Measurements from ENCODE around the gene MZF1. TPM values are rescaled to one million over a fixed set of nuclear protein-coding genes. Genes with fewer than 3 reads are reported as not detected.

The MZF1 gene
- total and polyA plus RNA-seq, 9 of the 15 experiments (the other 6 are each of a cell fraction or from before 2014, with no cell fraction given): 0.31 to 29.3 (median 11.5) TPM

- peak; percentile 87 for TF ChIP-seq THAP12 (CRISPR knock-in tag; IDR thresholded peaks at IDR 0.05)
- peak; percentile 92 for TF ChIP-seq POLR2A (conservative IDR thresholded peaks at IDR 0.05)
- 0 out of 4 replicates have a peak, but pooled peaks of 1 of the 2 experiments have one; percentile 44 for TF ChIP-seq ZNF639 (CRISPR knock-in tag; conservative IDR thresholded peaks at IDR 0.05 in 1 of 2, IDR thresholded peaks at IDR 0.05 in 1 of 2)
- 0 out of 2 replicates have a peak, but pooled peaks have one; percentile 44 for TF ChIP-seq MTA1 (IDR thresholded peaks at IDR 0.05; ENCODE audit: borderline replicate concordance)
- TF ChIP-seq, protein P1, sequence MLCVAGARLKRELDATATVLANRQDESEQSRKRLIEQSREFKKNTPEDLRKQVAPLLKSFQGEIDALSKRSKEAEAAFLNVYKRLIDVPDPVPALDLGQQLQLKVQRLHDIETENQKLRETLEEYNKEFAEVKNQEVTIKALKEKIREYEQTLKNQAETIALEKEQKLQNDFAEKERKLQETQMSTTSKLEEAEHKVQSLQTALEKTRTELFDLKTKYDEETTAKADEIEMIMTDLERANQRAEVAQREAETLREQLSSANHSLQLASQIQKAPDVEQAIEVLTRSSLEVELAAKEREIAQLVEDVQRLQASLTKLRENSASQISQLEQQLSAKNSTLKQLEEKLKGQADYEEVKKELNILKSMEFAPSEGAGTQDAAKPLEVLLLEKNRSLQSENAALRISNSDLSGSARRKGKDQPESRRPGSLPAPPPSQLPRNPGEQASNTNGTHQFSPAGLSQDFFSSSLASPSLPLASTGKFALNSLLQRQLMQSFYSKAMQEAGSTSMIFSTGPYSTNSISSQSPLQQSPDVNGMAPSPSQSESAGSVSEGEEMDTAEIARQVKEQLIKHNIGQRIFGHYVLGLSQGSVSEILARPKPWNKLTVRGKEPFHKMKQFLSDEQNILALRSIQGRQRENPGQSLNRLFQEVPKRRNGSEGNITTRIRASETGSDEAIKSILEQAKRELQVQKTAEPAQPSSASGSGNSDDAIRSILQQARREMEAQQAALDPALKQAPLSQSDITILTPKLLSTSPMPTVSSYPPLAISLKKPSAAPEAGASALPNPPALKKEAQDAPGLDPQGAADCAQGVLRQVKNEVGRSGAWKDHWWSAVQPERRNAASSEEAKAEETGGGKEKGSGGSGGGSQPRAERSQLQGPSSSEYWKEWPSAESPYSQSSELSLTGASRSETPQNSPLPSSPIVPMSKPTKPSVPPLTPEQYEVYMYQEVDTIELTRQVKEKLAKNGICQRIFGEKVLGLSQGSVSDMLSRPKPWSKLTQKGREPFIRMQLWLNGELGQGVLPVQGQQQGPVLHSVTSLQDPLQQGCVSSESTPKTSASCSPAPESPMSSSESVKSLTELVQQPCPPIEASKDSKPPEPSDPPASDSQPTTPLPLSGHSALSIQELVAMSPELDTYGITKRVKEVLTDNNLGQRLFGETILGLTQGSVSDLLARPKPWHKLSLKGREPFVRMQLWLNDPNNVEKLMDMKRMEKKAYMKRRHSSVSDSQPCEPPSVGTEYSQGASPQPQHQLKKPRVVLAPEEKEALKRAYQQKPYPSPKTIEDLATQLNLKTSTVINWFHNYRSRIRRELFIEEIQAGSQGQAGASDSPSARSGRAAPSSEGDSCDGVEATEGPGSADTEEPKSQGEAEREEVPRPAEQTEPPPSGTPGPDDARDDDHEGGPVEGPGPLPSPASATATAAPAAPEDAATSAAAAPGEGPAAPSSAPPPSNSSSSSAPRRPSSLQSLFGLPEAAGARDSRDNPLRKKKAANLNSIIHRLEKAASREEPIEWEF (CRISPR knock-in tag; IDR thresholded peaks at IDR 0.05): no peak
- no peak for TF ChIP-seq CBX8 (IDR thresholded peaks at IDR 0.05; ENCODE audit: borderline replicate concordance, extremely low read depth, low read depth, low read length, poor library complexity, severe bottlenecking)
- TF ChIP-seq KDM5B (IDR thresholded peaks at IDR 0.05; ENCODE audit: insufficient replicate concordance, low read depth, low read length): peak; percentile 92
- TF ChIP-seq MEIS2 (IDR thresholded peaks at IDR 0.05; ENCODE audit: partially characterized antibody): peak; percentile 90
- TF ChIP-seq PML (IDR thresholded peaks at IDR 0.05; ENCODE audit: low read length): peak; percentile 77
Measured at GRCh38 chr19:58543826-58544590, 29.1 kb downstream of the MZF1 start, which contains the start of gene TRIM28 (continued).

Data from K562 (cell line).